PC-9 (cell line): Measurements from ENCODE around the gene TMPRSS2.

Source experiments
- CTCF ChIP-seq: fragments of 200-600 bp; sonication (generic); conservative IDR thresholded peaks from 2 replicates; pipeline ENCODE4 v1.6.1; 2017; ENCODE audit warnings: mixed run types, antibody characterized with exemption, mild to moderate bottlenecking, moderate library complexity
- EZH2 ChIP-seq: fragments of 200-600 bp; sonication (generic); IDR thresholded peaks from 2 replicates; pipeline ENCODE4 v1.8.0; 2017; ENCODE audit warnings: antibody characterized with exemption, low read depth

GRCh38 chr21:41547111-41547510, 39.2 kb upstream of the TMPRSS2 start:
- TF ChIP-seq CTCF (no peak), EZH2 (no peak)
